Activated CD4-positive, alpha-beta T cell treated with anti-CD3 and anti-CD28 coated beads, Interleukin-2, amount 50 U/mL, for 24 hours (primary cell): ENCODE data around the gene PTPRN2.
"Not testable (repeated sequence)": the region's sequence is repeated elsewhere in the genome, so short reads cannot be mapped to it uniquely, and the experiment has no call there.

Experiments used
- DNase-seq, 2 donors: peaks; one replicate each; pipeline ENCODE4 v3.0.0-alpha.2; 2020; ENCODE audit warnings: low read depth in 1 of 2, low spot score in 1 of 2

The PTPRN2 gene

GRCh38 chr7:157850481-157851444, 736.9 kb downstream of the PTPRN2 start:
- DNase-seq, result no peak

- DNase-seq, result no peak
These were observed 737.9 kb downstream of the PTPRN2 start for GRCh38 chr7:157849726-157850125.

GRCh38 chr7:157849341-157849596, 738.4 kb downstream of the PTPRN2 start:
- no peak for DNase-seq

GRCh38 chr7:157848508-157849340, 738.9 kb downstream of the PTPRN2 start:
- no peak for DNase-seq

GRCh38 chr7:157847756-157848487, 739.7 kb downstream of the PTPRN2 start:
- DNase-seq, result not testable (repeated sequence)

- not testable (repeated sequence) for DNase-seq
These were observed 740.9 kb downstream of the PTPRN2 start for GRCh38 chr7:157846746-157847145.

- DNase-seq, result no peak
These were observed 741.4 kb downstream of the PTPRN2 start for GRCh38 chr7:157846271-157846670.

- DNase-seq, result no peak
These were observed 742.3 kb downstream of the PTPRN2 start for GRCh38 chr7:157845203-157845835.

GRCh38 chr7:157844611-157845010, 743.0 kb downstream of the PTPRN2 start:
- no peak for DNase-seq

GRCh38 chr7:157844141-157844540, 743.5 kb downstream of the PTPRN2 start:
- DNase-seq, result no peak

- DNase-seq, result no peak
These were observed 744.1 kb downstream of the PTPRN2 start for GRCh38 chr7:157843336-157844140.

GRCh38 chr7:157841773-157842370, 745.8 kb downstream of the PTPRN2 start:
- no peak for DNase-seq

GRCh38 chr7:157840914-157841772, 746.5 kb downstream of the PTPRN2 start:
- DNase-seq, result no peak

- no peak for DNase-seq
These were observed 747.3 kb downstream of the PTPRN2 start for GRCh38 chr7:157840174-157840913.

- DNase-seq, result no peak
These were observed 747.9 kb downstream of the PTPRN2 start for GRCh38 chr7:157839672-157840167.

- DNase-seq, result no peak
These were observed 748.4 kb downstream of the PTPRN2 start for GRCh38 chr7:157839226-157839625.

GRCh38 chr7:157837561-157837960, 750.1 kb downstream of the PTPRN2 start:
- DNase-seq, result no peak

GRCh38 chr7:157837047-157837446, 750.6 kb downstream of the PTPRN2 start:
- DNase-seq, result no peak
